OCI-LY1 (cell line): ENCODE measurements around the gene ZNF365.

ENCODE experiments used
- H2AFZ ChIP-seq: fragments of 200-600 bp; sonication (generic), shearing (Covaris generic); 2 replicates; pipeline ENCODE4 v1.6.0; 2014; ENCODE audit warnings: antibody characterized with exemption, mild to moderate bottlenecking, low read length
- H3F3A ChIP-seq: fragments of 200-600 bp; sonication (generic), shearing (Covaris generic); 2 replicates; pipeline ENCODE4 v1.6.0; 2014; ENCODE audit warnings: mild to moderate bottlenecking, antibody characterized with exemption, low read length, moderate library complexity; ENCODE audit not compliant: insufficient read depth
- H3K27ac ChIP-seq: fragments of 200-600 bp; sonication (generic); 2 replicates; pipeline ENCODE4 v1.5.1; 2014; ENCODE audit warnings: low read length, mixed run types, mild to moderate bottlenecking, low read depth; ENCODE audit not compliant: poor library complexity, severe bottlenecking
- H3K27me3 ChIP-seq: fragments of 200-600 bp; sonication (generic); 2 replicates; pipeline ENCODE4 v1.6.0; 2014; ENCODE audit warnings: antibody characterized with exemption, mild to moderate bottlenecking, low read length, moderate library complexity; ENCODE audit not compliant: insufficient read depth
- H3K36me3 ChIP-seq: fragments of 200-600 bp; sonication (generic); 2 replicates; pipeline ENCODE4 v1.6.1; 2014; ENCODE audit warnings: mild to moderate bottlenecking, antibody characterized with exemption, low read length, moderate library complexity, mixed read lengths; ENCODE audit not compliant: insufficient read depth
- H3K4me1 ChIP-seq: fragments of 200-600 bp; sonication (generic); 2 replicates; pipeline ENCODE4 v1.5.1; 2014; ENCODE audit warnings: mild to moderate bottlenecking, low read length, moderate library complexity; ENCODE audit not compliant: insufficient read depth, severe bottlenecking
- H3K4me2 ChIP-seq: fragments of 200-600 bp; sonication (generic), shearing (Covaris generic); 2 replicates; pipeline ENCODE4 v1.6.1; 2014; ENCODE audit warnings: low read length
- H3K4me3 ChIP-seq: fragments of 200-600 bp; sonication (generic); 2 replicates; pipeline ENCODE4 v1.5.1; 2014; ENCODE audit warnings: low read length, low read depth, mild to moderate bottlenecking, mixed read lengths; ENCODE audit not compliant: poor library complexity, severe bottlenecking
- H3K79me2 ChIP-seq: fragments of 200-600 bp; shearing (Covaris generic); 2 replicates; pipeline ENCODE4 v1.6.1; 2016; ENCODE audit warnings: mixed run types, low read length, mixed read lengths; ENCODE audit not compliant: insufficient read depth
- H3K9ac ChIP-seq: fragments of 200-600 bp; sonication (generic), shearing (Covaris generic); 2 replicates; pipeline ENCODE4 v1.6.1; 2014; ENCODE audit warnings: mild to moderate bottlenecking, low read length, mixed read lengths
- H3K9me2 ChIP-seq: fragments of 200-600 bp; sonication (generic), shearing (Covaris generic); 2 replicates; pipeline ENCODE4 v1.6.1; 2014; ENCODE audit warnings: low read depth, mild to moderate bottlenecking, low read length, mixed read lengths
- H3K9me3 ChIP-seq: fragments of 200-600 bp; shearing (Covaris generic); 2 replicates; pipeline ENCODE4 v1.6.1; 2014; ENCODE audit warnings: low read length, mixed read lengths
- H4K20me1 ChIP-seq: fragments of 200-600 bp; sonication (generic), shearing (Covaris generic); 2 replicates; pipeline ENCODE4 v1.6.0; 2016; ENCODE audit warnings: mild to moderate bottlenecking, low read length; ENCODE audit not compliant: insufficient read depth
- CTCF ChIP-seq: fragments of 200-600 bp; sonication (generic), shearing (Covaris generic); IDR thresholded peaks from 2 replicates; pipeline ENCODE4 v1.5.1; 2017; ENCODE audit warnings: mild to moderate bottlenecking, antibody characterized with exemption, low read length, moderate library complexity, mixed read lengths
- EZH2 ChIP-seq: fragments of 200-600 bp; sonication (generic), shearing (Covaris generic); IDR thresholded peaks from 2 replicates; pipeline ENCODE4 v1.8.0; 2017; ENCODE audit warnings: borderline replicate concordance, mixed run types, mild to moderate bottlenecking, antibody characterized with exemption, low read length, moderate library complexity, mixed read lengths

The ZNF365 gene

GRCh38 chr10:62388328-62388727 is 14.2 kb downstream of the ZNF365 start:
- no peaks in the 10 kb centered on the region for H3K9me2 ChIP-seq
- H3K27me3 ChIP-seq: no peaks in the 10 kb centered on the region
- H3K36me3 ChIP-seq: no peaks in the 10 kb centered on the region
- no peaks in the 10 kb centered on the region for H3K79me2 ChIP-seq
- H2AFZ ChIP-seq: no peak overlapping the region
- no peak overlapping the region for H3K9ac ChIP-seq
- no peak for TF ChIP-seq CTCF
- no peak overlapping the region for H3K27ac ChIP-seq
- no peaks in the 10 kb centered on the region for H3K4me1 ChIP-seq
- H4K20me1 ChIP-seq: no peaks in the 10 kb centered on the region
- H3F3A ChIP-seq: no peaks in the 10 kb centered on the region
- no peak overlapping the region for H3K4me2 ChIP-seq
- H3K9me3 ChIP-seq: no peaks in the 10 kb centered on the region
- no peak overlapping the region for H3K4me3 ChIP-seq

DNA sequence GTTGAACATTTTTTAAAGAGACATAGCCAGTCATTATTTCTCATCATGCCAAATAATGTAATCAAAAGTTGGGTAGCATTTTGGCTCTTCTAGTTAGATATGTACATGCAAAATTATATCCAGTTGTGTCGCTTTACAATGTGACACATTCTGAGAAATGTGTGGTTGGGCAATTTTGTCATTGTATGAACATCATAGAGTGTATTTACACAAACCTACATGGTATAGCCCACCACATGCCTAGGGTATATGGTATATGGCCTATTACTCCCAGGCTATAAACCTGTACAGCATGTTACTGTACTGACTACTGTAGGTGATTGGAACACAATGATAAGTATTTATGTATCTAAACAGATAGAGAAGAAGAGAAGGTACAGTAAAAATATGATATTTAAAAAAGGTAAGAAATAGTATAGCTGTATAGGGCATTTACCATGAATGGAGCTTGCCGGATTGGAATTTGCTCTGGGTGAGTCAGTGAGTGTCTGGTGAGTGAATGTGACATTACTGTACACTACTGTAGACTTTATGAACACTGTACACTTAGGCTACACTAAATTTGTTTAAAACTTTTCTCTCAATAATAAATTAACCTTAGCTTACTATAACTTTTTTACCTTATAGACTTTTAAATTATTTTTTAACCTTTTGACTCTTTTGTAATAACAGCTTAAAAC is 16.5 kb downstream of the ZNF365 start:
- Histone ChIP-seq H3K27me3 (no peaks in the 10 kb centered on the region), H3K27ac (no peak overlapping the region), H3K4me2 (no peak overlapping the region), H3K9me2 (no peaks in the 10 kb centered on the region), H2AFZ (no peak overlapping the region), H3F3A (no peaks in the 10 kb centered on the region), H4K20me1 (no peaks in the 10 kb centered on the region), H3K4me1 (no peaks in the 10 kb centered on the region), H3K36me3 (no peaks in the 10 kb centered on the region), H3K9me3 (no peaks in the 10 kb centered on the region), H3K9ac (no peak overlapping the region), H3K4me3 (no peak overlapping the region), H3K79me2 (no peaks in the 10 kb centered on the region)
- TF ChIP-seq CTCF (no peak), EZH2 (no peak)

GRCh38 chr10:62393237-62393636 is 19.1 kb downstream of the ZNF365 start:
- Histone ChIP-seq H3K36me3 (no peaks in the 10 kb centered on the region), H3K79me2 (no peaks in the 10 kb centered on the region), H3K9me3 (no peaks in the 10 kb centered on the region), H3K9ac (no peak overlapping the region), H3K4me1 (no peaks in the 10 kb centered on the region), H3K27me3 (no peaks in the 10 kb centered on the region), H2AFZ (no peak overlapping the region), H3K9me2 (no peaks in the 10 kb centered on the region), H3F3A (no peaks in the 10 kb centered on the region), H3K4me3 (no peak overlapping the region), H4K20me1 (no peaks in the 10 kb centered on the region), H3K27ac (no peak overlapping the region), H3K4me2 (no peak overlapping the region)
- TF ChIP-seq EZH2 (no peak), CTCF (no peak)
